NCI-H748 (cell line): Measurements from ENCODE around the gene TSPAN11.
"Not testable (repeated sequence)": the region's sequence is repeated elsewhere in the genome, so short reads cannot be mapped to it uniquely, and the experiment has no call there.

ENCODE experiments used
- DNase-seq: peaks from one replicate; lab custom pipeline; 2025; ENCODE audit not compliant: unreplicated experiment; lab: John Stamatoyannopoulos, UW

The TSPAN11 gene

DNA sequence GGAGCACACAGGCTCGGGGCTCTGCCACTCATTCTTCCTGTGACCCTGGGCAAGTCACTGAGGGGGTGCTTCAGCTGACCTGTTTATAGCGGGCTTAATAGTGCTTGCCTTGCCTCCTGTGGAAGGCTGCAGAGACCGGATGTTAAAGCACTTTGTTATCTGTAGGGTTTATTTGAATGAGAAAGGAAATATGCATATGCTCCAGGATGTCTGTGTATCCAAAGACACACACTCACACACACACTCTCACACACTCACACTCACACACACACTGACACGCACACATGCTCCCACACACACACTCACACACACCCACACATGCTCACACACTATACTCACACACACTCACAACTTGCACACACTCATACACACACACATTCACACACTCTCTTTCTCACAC lies 91.0 kb downstream of the TSPAN11 start:
- no peak for DNase-seq

DNA sequence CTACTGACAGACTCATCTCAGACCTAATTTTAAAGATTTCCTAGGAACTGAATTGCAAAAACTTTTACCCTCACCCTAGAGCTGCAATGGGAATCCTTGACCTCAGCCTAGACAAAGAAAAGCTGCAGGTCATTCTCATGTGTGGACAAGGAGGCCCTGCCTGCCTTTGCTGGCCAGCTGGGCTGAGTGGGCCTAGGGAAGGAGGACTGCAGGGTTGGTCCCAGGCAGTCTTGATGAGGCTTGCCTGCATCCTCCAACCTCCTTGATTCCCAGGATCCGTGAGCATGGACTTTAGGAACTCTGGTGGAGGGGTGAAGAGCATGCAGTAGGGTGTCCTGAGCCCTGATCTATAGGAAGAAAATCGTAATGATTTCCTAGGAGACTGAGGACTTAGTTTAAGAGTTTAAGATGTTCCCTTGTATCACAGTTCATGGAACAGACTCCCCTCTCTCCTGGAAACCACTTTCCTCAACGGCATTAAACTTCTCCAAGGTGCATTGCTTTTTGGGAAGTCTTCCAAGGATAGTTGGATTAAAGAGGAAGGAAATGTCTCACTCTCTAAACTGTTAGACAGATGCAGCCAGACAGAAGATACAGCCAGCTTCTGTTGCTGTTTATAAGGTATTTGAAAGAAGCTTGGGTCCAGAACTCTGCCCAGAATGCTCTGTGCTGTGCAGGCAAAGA lies 91.7 kb downstream of the TSPAN11 start:
- no peak for DNase-seq

DNA sequence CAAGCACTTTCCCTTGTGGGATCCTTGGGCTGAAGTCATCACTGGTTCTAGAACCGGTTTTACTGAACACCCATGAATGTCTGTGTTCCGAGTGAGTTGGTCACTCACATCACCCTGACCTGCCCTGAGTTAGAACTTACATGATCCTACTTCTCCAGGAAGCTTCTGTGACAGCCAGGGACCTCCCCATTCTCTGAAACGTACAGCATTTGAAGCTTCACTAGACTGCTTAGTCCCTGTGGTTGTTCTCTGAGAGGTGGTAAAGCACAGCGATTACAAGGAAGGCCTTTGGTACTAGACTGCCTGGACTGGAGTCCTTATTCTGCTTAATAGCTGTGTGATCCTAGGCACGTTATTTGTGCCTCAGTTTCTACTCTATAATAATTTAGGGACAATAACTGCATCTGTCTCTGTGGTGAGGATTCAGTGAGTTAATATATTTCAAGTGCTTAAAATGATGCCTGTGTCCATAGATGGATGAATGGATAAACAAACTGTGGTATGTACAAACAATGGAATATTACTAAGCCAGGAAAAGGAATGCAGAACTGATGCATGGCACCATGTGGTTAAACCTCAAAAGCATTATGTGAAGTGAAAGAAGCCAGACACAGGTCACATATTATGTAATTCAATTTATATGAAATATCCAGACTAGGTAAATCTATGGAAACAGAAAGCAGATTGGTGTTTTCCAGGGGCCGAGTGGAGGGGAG lies 92.4 kb downstream of the TSPAN11 start:
- no peak for DNase-seq

DNA sequence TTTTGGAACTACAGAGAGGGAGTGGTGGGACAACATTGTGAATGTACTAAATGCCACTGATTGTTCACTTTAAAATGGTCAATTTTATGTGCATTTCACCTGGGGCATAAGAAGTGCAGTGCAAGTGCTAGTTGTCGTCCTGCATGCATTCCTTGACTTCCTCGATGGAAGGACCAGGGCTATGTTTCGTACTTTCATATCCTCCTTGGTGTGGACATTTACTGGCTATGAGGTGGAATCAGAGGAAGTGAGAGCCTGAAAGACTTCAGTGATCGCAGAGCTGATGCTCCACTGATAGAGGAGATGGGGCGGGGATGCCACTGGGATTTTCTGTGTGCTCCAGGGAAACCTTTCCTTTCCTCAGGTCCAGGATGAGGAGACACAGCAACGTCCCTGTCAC lies 93.0 kb downstream of the TSPAN11 start:
- no peak for DNase-seq

DNA sequence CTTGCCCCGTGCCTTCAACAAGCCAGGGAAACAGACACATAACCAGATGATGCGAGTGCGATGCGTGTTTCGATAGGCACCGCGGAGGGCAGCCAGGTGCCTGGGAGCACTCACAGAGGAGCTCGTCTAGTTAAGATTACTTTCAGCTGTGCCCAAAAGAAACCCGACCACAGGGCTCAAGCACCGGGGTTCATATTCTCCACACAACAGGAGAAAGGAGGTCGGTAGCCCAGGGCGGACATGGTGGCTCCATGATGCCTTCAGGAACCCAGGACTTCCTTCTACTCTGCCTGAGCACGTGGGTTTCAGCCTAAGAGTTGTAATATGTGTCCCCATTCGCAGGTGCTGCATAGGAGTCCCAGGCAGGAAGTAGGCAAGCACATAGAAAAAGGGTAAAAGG lies 93.4 kb downstream of the TSPAN11 start:
- no peak for DNase-seq

DNA sequence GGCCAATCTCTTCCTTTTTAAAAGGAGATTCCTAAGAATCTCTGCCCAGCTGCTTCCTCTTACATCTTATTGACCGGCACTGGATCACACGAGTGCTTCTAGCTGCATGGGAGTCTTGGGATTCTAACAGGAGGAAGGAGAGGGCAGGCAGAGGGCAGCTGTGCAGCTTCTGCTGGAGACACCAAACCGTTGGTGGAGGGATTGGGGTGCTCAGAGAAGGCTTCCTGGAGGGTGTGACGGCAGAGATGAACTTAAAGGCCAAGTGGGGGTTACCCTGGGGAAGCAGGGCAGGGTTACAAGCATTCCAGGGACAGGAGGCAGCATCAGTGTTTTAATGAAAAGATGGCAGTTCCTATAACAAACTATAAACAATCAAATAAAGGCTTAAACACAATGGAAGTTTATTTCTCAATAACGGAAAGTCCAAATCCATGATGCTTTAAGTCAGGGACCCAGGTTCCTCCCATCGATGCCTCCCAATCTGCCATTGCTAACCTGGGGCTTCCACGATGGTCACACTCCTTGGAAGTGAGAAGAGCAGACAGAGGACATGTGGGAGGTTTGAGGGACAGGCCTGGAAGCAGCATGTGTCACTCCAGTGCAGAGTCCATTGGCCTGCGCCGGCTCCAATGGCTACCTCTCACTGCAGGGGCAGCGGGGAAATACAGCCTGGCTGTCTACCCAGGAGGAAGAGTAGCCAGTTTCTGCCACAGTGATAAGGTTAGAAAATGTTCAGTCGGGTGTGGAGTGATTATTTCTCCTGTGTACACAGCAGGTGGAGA lies 94.0 kb downstream of the TSPAN11 start:
- no peak for DNase-seq

DNA sequence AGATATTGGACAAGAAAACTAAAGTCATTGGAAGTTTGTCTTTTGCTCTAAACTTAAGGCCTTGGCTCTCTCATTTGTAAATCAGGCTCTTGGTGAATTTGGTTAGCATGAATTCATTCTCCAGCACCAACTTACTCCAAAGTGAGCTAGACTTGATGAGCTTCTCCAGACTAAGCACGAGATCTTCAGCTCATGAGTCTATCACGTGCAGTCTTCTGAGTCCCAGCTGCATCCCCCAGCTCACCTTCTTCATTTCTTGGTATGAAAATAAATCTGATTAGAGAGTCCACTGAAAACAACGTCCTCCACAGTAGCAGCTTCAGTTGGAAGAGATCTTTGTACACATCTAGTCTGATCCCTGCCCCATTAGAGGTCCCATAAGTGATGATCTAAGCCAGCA lies 94.6 kb downstream of the TSPAN11 start:
- DNase-seq, result no peak

DNA sequence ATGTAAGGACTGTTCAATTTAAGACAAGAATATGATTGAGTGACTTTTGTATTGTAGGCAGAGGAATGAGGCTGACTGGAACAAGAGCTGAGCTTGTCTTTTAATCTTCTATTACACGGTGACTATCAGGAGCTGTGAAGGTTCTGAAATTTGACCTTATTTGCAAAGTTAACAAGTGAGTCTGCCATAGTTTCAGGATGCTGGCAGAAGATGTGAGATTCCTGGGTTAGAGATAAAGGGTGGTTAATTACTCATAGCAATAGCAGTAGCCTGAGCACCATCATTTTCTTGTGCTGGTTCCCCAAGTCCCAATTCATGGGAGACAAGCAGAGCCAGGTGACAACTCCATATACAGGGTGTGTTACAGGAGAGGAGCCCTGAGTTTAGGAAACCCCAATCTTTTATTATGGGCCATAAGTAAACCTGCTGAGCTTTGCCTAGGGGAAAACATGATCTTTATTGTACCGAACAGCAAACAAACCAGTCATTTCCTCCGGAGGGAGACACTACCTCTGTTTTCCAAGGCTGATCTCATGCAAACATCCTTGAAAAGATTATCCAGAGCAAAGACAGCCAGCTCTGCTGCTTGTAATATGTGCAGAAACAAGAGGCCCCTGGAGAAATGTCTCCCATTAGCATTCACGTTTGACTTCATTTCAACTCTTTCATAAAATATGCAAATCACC lies 95.4 kb downstream of the TSPAN11 start:
- no peak for DNase-seq

DNA sequence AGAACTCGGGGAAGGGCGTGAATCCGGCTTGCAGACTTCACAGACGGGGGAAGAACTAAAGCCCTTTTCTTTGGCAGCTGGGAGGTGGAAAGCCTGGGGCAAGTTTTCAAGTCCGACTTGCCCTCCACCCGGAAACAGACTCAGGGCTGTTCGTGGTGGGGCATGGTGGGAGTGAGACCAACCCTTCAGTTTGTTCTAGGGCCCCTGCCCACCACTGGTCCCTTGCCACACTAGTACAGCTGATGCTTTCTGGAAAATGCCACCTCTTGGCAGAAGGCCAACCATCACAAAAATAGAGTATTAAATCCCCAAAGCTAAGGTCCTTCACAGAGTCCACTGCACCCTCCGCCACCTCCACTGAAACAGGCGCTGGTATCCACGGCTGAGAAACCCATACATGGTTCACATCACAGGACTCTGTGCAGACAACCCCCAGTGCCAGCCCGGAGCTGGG lies 96.8 kb downstream of the TSPAN11 start:
- DNase-seq, result no peak

DNA sequence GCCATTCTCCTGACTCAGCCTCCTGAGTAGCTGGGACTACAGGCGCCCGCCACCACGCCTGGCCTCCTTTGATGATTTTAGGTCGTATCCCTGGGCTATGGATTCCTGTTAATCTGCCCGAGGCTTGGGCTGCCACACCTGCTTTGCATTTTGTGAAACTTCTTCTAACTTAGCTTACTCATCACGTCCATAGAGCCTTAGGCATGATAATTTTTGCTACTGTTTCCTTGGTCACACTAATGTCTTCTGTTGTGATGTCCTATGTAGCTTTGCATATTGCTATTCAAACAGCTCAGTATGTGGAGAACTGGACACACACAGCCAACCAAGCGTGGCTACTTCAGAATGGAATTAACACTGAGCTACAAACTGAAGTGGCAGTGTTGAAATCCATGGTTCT lies 99.7 kb downstream of the TSPAN11 start:
- DNase-seq, result no peak

DNA sequence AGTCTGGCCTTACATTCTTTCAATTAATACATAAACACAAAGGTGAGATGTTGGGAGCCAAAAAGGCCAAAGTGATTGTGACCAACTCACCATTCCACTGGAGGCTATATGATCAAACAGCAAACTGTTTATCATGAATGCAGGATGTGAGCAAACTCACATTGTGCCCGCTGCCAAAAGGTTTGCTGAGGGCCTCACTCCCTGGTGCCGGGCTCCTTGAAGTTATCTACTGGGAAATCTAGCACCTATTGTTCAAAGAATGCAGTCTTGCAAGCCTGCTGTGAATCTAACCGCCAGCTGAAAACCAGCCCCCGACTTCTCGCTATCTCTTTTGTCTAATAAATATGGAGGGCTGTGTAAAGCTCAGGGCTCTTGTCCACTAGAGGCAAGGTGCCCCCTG lies 100.5 kb downstream of the TSPAN11 start:
- not testable (repeated sequence) for DNase-seq

DNA sequence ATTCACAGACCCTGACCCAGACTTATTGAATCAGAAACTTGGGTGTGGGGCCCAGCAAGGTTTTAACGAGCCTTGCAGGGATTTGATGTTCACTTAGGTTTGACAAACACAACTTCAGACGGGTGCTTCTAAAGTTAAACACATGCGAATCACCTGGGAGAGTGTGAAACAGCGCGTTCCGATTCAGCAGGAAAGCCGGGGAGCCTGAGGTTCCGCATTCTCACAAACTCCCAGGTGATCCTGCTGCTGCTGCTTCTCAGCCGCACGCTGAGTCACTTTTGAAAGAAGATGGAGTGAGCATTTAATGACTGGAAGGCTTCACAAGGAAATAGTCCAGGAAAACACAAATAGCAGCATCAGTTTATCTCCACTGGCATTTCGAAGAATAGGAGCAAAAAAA lies 102.9 kb downstream of the TSPAN11 start:
- DNase-seq, result no peak

DNA sequence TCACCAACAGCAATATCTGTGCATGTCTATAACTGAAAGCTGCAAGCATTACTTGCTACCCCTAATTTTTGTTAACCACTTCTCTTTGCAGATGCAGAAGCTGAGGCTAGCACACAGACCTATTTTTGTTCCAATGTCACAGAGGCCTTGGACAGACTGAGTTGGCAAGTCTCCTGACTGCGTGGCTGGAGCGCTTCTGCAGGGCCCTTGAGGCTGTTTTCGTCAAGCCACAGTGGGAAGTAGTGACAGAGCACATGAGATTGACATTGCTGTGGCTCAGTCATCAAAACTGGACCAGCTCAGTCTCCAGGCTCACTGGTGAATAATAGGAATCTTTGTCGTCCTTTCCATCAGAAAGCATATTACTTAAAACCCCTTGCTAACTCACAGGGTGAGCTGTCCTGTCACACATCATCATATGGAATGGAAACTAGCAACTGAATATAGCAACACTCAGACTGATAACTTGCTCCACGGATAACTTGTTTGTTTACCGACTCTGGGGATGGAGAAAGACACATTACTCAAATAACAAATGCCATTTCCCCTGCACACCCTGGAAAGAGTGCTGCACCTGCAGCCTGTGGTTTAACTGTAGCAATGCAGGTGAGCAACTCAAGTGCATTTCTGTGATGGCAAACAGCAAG lies 103.5 kb downstream of the TSPAN11 start:
- DNase-seq, result no peak

DNA sequence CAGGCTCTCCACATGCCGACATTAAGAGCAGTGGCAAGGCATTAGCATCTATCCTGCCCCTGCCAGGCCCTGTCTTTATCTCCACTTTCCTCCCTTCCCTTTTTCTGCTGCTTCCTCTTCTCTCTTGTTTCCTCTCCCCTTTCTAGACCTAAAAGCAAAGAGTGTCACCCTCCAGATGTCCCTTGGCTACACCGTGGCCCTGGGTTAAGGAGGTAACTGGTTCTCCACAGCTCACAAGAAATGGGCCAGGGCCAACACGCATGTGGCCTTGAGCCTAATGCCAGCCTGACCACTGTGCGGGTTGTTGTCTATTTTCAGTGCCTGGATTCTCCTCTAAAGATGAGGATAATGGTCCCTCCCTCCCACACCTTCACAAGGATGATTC lies 105.4 kb downstream of the TSPAN11 start:
- DNase-seq, result no peak

DNA sequence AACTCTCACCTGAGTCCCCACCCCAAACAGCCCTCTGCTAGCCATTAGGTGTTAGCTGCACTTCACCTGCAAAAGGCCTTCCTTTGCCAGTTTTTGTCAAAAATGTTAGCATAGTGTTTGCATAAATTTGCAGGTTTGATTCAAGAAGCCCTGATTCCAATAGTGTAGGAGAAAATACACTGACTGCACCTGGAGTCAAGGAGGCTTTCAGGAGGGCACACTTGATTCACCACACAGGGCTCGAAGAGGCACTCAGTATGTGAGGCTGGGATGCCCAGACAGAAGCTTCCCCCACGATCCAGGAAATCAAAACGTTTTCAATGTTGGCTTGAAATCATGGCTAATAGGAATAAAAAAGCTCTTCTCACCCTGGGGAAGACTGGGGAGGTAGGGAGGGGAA lies 106.6 kb downstream of the TSPAN11 start:
- no peak for DNase-seq

DNA sequence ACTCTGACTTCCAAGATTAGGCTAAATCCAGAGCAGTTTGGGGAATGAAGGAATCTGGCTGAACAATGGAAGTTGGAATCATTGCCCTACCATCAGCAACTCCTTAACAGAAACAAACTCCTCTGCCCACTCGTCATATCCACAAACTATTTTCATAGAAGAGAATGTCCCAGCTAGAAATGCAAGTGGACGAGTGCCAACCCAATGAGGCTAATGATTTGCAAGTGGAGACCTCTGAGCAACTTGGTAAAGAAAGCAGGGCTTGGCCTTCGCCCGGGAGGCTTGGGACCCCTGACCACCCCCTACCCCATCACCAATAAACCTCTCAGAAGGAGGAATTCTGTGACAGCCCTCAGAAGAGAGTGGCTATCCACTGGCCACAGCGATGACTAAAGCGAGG lies 107.1 kb downstream of the TSPAN11 start:
- no peak for DNase-seq

DNA sequence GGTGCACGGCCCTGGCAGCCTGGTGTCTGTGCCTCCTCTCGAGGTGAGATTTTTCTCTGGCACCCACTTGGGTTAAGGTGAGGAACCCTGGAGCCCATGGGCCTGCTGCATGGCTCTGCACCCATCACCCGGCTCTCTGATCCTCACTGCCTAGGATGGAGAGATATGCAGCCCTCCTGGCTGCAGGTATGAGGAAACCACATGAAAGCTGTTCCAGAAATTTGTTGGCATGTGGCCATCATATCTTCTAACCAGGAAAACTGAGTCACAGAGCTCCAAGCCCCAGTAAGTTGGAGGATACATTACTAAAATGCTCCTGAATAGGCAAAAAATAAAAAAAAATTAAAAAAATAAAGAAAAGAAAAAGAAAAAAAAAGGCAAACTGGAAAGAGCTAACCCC lies 107.8 kb downstream of the TSPAN11 start:
- no peak for DNase-seq

DNA sequence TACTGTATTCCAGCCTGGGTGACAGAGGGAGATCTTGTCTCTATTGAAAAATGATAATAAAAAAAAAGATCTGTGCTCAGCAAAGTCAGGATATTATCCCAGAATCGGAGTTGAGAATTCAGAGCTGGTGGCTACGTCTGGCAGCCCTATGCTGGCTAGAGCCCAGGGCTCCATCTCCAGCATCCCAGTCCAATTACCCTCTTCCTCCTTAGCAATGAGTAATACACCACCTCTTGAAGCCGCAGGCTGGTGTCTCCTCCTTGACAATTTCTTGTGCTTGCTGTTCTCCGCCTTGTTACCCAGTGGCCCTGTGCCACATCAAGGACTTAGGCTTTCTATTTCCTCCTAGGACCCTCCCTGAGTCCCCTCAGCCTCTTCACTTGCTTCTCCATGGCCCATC lies 108.7 kb downstream of the TSPAN11 start:
- no peak for DNase-seq

DNA sequence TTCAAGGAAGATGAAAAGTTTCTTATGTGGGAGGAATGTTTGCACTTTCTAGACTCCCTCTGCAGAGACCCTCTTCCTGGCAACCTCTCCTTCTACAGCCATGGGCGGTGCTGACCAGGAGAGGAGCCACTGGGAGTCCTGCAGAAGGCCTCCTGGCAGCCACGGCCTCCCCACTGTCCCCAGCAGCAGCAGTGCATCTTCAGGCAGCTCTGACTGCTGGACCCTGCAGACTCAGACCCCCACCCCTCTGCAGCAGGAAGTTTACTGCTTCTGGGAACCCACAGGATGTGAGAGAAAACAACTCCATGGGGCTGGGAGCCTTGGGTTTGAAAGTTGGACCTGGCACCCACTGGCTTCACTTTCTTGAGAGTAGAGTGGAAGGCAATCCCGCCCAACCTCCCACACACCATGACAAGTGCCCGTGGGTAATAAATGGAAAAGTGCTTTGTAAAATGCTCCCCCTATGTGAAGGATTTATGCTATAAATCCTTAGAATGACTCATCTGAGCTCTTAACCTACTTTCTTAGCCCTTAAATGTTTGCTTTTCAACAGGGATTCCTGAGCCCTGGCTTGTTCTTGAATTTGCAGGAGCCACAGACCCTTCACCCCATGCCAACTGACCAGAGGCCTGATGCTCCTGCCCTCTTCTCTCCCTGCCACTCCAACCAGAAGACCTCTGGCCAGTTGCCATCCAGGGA lies 109.6 kb downstream of the TSPAN11 start:
- no peak for DNase-seq

DNA sequence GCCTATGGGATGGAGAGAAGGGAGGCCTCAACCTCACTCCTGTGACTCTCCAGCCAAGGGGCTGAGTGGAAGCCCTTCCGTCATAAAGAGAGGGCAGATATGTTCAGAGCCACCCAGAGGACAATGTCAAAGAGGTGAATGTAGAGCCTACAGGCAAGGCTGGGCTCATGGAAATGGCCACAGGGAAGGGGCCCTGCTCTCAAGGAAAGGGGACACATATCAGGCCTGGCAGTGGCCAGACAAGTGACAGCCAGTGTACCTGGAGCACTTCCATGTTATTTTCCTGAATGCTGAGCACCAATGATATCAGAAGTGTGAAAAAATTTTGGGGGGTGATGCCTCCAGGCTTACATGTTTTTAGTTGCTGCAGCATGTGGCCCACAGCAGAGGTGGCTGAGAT lies 110.5 kb downstream of the TSPAN11 start:
- DNase-seq, result no peak
